Activated CD8-positive, alpha-beta memory T cell treated with anti-CD3 and anti-CD28 coated beads, Interleukin-2, amount 10 ng/mL, durations not matched to agents 7 days and 5 days (primary cell): ENCODE data around the gene CDKAL1. TPM values are rescaled to one million over a fixed set of nuclear protein-coding genes. Genes with fewer than 3 reads are reported as not detected.

Source experiments
- ATAC-seq: fragments of 150-1000 bp; cut with Tn5 transposase; one replicate; pipeline ENCODE4 v1.10.0; 2021; ENCODE audit warnings: moderate library complexity
- CTCF ChIA-PET: fragments of 350-600 bp; sonication (Branson Sonifier 250); formaldehyde crosslinking; loops from one replicate; lab custom pipeline; 2021; ENCODE audit warnings: antibody characterized with exemption; lab: Charles Lee
- DNase-seq: peaks from one replicate; pipeline ENCODE4 v3.0.0-alpha.2; 2020
- H3K27ac Mint-ChIP-seq: one replicate; pipeline ENCODE4 v1.8.0; 2021; ENCODE audit warnings: mild to moderate bottlenecking, mixed read lengths
- H3K27me3 Mint-ChIP-seq: one replicate; pipeline ENCODE4 v1.8.0; 2021; ENCODE audit warnings: mixed read lengths
- H3K36me3 Mint-ChIP-seq: one replicate; pipeline ENCODE4 v1.8.0; 2021; ENCODE audit warnings: mild to moderate bottlenecking, mixed read lengths
- H3K4me1 Mint-ChIP-seq: one replicate; pipeline ENCODE4 v1.8.0; 2021; ENCODE audit warnings: mixed read lengths
- H3K4me3 Mint-ChIP-seq: one replicate; pipeline ENCODE4 v1.8.0; 2021; ENCODE audit warnings: mild to moderate bottlenecking, moderate library complexity, mixed read lengths
- H3K9me3 Mint-ChIP-seq: one replicate; pipeline ENCODE4 v1.8.0; 2022; ENCODE audit warnings: low read depth, mixed read lengths
- total RNA-seq, 2 experiments: library from RNA; stranded (reverse); gene quantifications; one replicate each; pipeline ENCODE4 v1.2.3, GENCODE V29; 2021

Gene CDKAL1
- total RNA-seq, 2 experiments from 2014 or later: 27.9 to 30.0 TPM

DNA sequence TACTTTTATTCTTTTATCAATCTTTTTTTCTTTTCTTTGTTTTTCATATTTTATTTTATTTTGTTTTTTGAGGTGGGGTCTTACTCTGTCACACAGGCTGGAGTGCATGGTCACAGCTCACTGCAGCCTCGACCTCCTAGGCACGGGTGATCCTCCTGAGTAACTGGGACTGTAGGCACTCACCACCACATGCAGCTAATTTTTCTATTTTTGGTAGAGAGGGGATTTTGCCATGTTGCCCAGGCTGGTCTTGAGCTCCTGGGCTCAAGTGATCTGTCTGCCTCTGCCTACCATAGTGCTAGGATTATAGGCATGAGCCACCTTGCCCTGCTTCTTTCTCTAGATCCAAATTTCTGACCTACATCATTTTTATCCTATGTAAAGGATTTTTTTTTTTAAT lies 153.2 kb downstream of the CDKAL1 start:
- CTCF ChIA-PET: no interaction called here
- DNase-seq: no peak
- Mint-ChIP-seq H3K36me3 (peaks cover 14% of the 10 kb centered on the region), H3K4me1 (peaks cover 14% of the 10 kb centered on the region), H3K27me3 (no peaks in the 10 kb centered on the region), H3K9me3 (no peaks in the 10 kb centered on the region), H3K27ac (no peak overlapping the region), H3K4me3 (no peak overlapping the region)
- ATAC-seq: no peak

GRCh38 chr6:20688710-20689500 lies 154.6 kb downstream of the CDKAL1 start:
- DNase-seq: no peak
- H3K36me3 Mint-ChIP-seq: peaks cover 16% of the 10 kb centered on the region
- peaks cover 14% of the 10 kb centered on the region for H3K4me1 Mint-ChIP-seq
- no peaks in the 10 kb centered on the region for H3K27me3 Mint-ChIP-seq
- CTCF ChIA-PET: no interaction called here
- H3K9me3 Mint-ChIP-seq: no peaks in the 10 kb centered on the region
- ATAC-seq: peak; percentile 42
- H3K27ac Mint-ChIP-seq: peak overlapping the region; percentile 34
- no peak overlapping the region for H3K4me3 Mint-ChIP-seq

DNA sequence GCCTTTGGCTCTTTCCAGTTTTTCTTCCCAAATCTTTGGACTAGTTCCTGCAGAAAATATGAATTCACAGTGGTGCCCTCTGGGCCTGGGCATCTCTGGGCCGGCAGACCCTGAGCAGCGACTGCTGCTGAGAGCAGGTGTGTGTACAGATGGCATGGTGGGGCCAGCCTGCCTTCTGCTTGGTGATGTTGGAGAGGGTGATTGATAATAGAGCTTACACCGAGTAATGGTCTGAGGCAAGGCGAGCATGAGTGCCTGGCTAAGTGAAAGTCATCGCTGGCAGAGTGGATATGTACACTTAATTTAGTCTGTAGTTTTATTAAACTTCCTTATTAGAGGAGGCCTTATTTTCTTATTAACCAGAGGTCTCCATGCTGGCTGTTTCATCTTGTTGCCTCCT lies 156.9 kb downstream of the CDKAL1 start:
- Mint-ChIP-seq H3K4me1 (peaks cover 14% of the 10 kb centered on the region), H3K9me3 (no peaks in the 10 kb centered on the region), H3K4me3 (no peak overlapping the region), H3K27me3 (no peaks in the 10 kb centered on the region), H3K36me3 (peaks cover 10% of the 10 kb centered on the region), H3K27ac (no peak overlapping the region)
- CTCF ChIA-PET: no interaction called here
- no peak for ATAC-seq
- no peak for DNase-seq

- H3K4me1 Mint-ChIP-seq: peaks cover 17% of the 10 kb centered on the region
Observed at GRCh38 chr6:20692023-20692422, 157.8 kb downstream of the CDKAL1 start.

GRCh38 chr6:20693466-20694063 lies 159.3 kb downstream of the CDKAL1 start:
- CTCF ChIA-PET: interaction anchor here (0.6 to 0.7 kb wide), 2 partner anchors 149 to 1686 kb away, joined by 3 read pairs; no protein-coding TSS in a partner anchor
- H3K27ac Mint-ChIP-seq: no peak overlapping the region
- no peak overlapping the region for H3K4me3 Mint-ChIP-seq
- DNase-seq (no peak), ATAC-seq (no peak)
- peaks cover 9% of the 10 kb centered on the region for H3K36me3 Mint-ChIP-seq
- no peaks in the 10 kb centered on the region for H3K27me3 Mint-ChIP-seq
- H3K9me3 Mint-ChIP-seq: no peaks in the 10 kb centered on the region
- peaks cover 11% of the 10 kb centered on the region for H3K4me1 Mint-ChIP-seq

More at GRCh38 chr6:20692023-20692422, 157.8 kb downstream of the CDKAL1 start:
- CTCF ChIA-PET: no interaction called here
- Mint-ChIP-seq H3K4me3 (no peak overlapping the region), H3K9me3 (no peaks in the 10 kb centered on the region), H3K27ac (no peak overlapping the region), H3K27me3 (no peaks in the 10 kb centered on the region), H3K36me3 (peaks cover 10% of the 10 kb centered on the region)
- ATAC-seq (no peak), DNase-seq (no peak)

GRCh38 chr6:20696676-20697075 lies 162.4 kb downstream of the CDKAL1 start:
- Mint-ChIP-seq H3K4me3 (no peak overlapping the region), H3K36me3 (peaks cover 4% of the 10 kb centered on the region), H3K4me1 (peaks cover 3% of the 10 kb centered on the region), H3K27ac (no peak overlapping the region), H3K27me3 (no peaks in the 10 kb centered on the region), H3K9me3 (no peaks in the 10 kb centered on the region)
- CTCF ChIA-PET: interaction anchor here (1.1 kb wide), 1 partner anchor 590 kb away, joined by 3 read pairs; no protein-coding TSS in a partner anchor
- ATAC-seq: no peak
- DNase-seq: no peak

DNA sequence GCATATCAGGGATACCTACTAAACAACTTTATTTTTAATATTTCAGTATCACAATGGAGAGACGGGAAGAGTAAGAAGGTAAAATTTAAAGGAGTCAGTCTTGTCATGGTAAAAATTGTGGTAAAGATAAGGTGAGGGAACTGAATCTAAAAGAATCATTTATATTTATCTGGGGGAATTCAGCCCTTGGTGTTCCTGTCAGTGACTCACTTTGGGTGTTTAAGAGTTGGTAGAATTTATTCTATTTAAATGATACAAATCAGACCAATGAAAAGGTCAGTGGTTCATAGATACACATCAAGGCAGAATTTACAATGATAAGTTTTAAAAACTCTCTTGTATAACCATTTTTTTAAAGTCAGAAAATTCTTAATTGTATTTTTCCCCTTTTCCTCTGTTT lies 164.4 kb downstream of the CDKAL1 start:
- ATAC-seq (no peak), DNase-seq (no peak)
- Mint-ChIP-seq H3K27ac (no peak overlapping the region), H3K27me3 (no peaks in the 10 kb centered on the region), H3K36me3 (peaks cover 1% of the 10 kb centered on the region), H3K4me1 (peaks cover 3% of the 10 kb centered on the region), H3K9me3 (no peaks in the 10 kb centered on the region), H3K4me3 (no peak overlapping the region)
- CTCF ChIA-PET: no interaction called here

- Mint-ChIP-seq H3K36me3 (peaks cover under 1% of the 10 kb centered on the region), H3K27me3 (no peaks in the 10 kb centered on the region), H3K4me1 (peaks cover 8% of the 10 kb centered on the region), H3K27ac (no peak overlapping the region), H3K4me3 (no peak overlapping the region), H3K9me3 (no peaks in the 10 kb centered on the region)
- ATAC-seq (no peak), DNase-seq (no peak)
- CTCF ChIA-PET: no interaction called here
Observed at GRCh38 chr6:20699402-20699801, 165.1 kb downstream of the CDKAL1 start.

- no peaks in the 10 kb centered on the region for H3K36me3 Mint-ChIP-seq
- DNase-seq: no peak
- H3K4me1 Mint-ChIP-seq: peaks cover 9% of the 10 kb centered on the region
- H3K27ac Mint-ChIP-seq: no peak overlapping the region
- no peaks in the 10 kb centered on the region for H3K9me3 Mint-ChIP-seq
- H3K4me3 Mint-ChIP-seq: no peak overlapping the region
- H3K27me3 Mint-ChIP-seq: no peaks in the 10 kb centered on the region
- CTCF ChIA-PET: no interaction called here
- no peak for ATAC-seq
Observed at GRCh38 chr6:20700375-20700774, 166.1 kb downstream of the CDKAL1 start.

DNA sequence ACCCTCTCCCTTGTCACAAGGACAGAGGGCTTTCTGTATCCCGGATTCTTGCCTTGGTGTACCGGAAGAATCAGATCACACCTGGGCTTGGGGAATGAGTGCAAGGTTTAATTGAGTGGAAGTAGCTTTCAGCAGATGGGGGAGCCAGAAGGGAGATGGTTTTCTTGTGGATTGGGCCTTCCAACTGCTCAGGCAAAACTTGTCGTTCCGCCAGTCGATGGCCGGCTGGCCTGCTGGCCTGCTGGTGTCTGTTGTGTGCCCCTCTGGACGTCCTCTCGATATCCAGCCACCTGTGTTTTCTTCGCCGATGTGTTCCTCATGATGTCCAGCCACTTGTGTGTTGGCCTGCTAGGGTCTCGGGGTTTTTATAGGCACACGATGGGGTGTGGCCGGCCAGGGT lies 168.1 kb downstream of the CDKAL1 start:
- Mint-ChIP-seq H3K4me1 (peaks cover 7% of the 10 kb centered on the region), H3K4me3 (no peak overlapping the region), H3K27ac (no peak overlapping the region), H3K9me3 (no peaks in the 10 kb centered on the region), H3K27me3 (no peaks in the 10 kb centered on the region), H3K36me3 (no peaks in the 10 kb centered on the region)
- DNase-seq (no peak), ATAC-seq (no peak)
- CTCF ChIA-PET: no interaction called here

DNA sequence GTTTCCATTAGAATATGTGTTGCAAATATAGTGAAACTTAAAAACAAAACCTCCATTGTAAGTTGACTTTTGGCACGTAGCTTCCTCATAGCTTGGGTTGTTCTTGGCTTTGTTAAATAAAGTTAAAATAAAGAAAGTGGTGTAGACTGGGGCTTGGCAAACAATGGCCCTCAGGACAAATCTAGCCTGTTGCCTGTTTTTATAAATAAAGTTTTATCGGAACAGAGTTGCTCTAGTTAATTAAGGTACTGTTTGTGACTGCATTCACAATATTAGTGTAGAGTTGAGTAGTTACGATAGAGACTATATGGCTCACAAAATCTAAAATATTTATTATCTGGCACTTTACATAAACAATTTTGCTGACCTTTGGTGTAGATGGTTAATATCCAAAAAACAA lies 168.8 kb downstream of the CDKAL1 start:
- Mint-ChIP-seq H3K4me1 (peaks cover 7% of the 10 kb centered on the region), H3K9me3 (no peaks in the 10 kb centered on the region), H3K27me3 (no peaks in the 10 kb centered on the region), H3K4me3 (no peak overlapping the region), H3K36me3 (no peaks in the 10 kb centered on the region), H3K27ac (no peak overlapping the region)
- no peak for DNase-seq
- CTCF ChIA-PET: no interaction called here
- no peak for ATAC-seq

DNA sequence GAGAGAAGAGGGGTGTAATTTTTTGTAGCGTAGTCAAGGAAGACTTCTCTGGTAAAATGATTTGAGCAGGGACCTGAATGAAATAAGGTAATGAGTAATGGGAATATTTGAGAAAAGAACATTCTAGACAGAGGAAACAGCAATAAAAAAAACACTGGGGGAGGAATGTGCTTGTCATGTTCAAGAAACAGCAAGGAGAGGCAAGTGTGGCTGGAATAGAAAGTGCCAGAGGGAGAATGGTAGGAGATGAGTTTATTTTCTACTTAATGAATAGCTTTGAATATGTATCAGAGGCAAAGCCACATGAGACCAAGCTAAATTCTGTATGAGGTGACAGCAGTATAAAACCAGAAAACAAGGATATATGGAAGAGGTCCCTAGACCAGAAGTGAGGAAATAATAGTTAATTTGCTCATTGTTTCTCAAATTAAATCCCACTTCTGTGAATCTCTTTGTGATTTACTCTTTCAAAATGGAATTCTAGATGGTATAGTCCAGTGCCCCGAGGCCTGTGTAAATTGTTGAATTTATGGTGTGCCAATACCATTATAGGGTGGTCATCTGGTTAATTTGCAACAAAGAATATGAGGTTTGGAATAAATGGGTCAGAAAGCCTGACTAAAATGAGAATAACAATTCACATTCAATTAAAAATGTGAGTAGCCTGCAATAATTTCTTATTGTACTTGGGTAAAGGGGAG lies 170.2 kb downstream of the CDKAL1 start:
- Mint-ChIP-seq H3K27me3 (no peaks in the 10 kb centered on the region), H3K4me1 (peaks cover 18% of the 10 kb centered on the region), H3K4me3 (no peak overlapping the region), H3K27ac (no peak overlapping the region), H3K36me3 (peaks cover 2% of the 10 kb centered on the region), H3K9me3 (no peaks in the 10 kb centered on the region)
- CTCF ChIA-PET: no interaction called here
- no peak for ATAC-seq
- DNase-seq: no peak

- Mint-ChIP-seq H3K27me3 (no peaks in the 10 kb centered on the region), H3K9me3 (no peaks in the 10 kb centered on the region), H3K36me3 (peaks cover 4% of the 10 kb centered on the region), H3K27ac (no peak overlapping the region), H3K4me1 (peaks cover 22% of the 10 kb centered on the region), H3K4me3 (no peak overlapping the region)
- no peak for ATAC-seq
- DNase-seq: no peak
- CTCF ChIA-PET: no interaction called here
Observed at GRCh38 chr6:20705741-20706140, 171.5 kb downstream of the CDKAL1 start.
